HG02870 (cell line): ENCODE data around the gene F8.
A peak's percentile ranks its signal among the peaks of the same experiment; 100 is the strongest.
"Not testable (repeated sequence)": the region's sequence is repeated elsewhere in the genome, so short reads cannot be mapped to it uniquely, and the experiment has no call there.

Experiments
- ATAC-seq: cut with Tn5 transposase; IDR thresholded peaks from one replicate; pipeline ENCODE4 v1.9.1; 2021; ENCODE audit warnings: mild to moderate bottlenecking, moderate library complexity; ENCODE audit not compliant: unreplicated experiment

The F8 gene

DNA sequence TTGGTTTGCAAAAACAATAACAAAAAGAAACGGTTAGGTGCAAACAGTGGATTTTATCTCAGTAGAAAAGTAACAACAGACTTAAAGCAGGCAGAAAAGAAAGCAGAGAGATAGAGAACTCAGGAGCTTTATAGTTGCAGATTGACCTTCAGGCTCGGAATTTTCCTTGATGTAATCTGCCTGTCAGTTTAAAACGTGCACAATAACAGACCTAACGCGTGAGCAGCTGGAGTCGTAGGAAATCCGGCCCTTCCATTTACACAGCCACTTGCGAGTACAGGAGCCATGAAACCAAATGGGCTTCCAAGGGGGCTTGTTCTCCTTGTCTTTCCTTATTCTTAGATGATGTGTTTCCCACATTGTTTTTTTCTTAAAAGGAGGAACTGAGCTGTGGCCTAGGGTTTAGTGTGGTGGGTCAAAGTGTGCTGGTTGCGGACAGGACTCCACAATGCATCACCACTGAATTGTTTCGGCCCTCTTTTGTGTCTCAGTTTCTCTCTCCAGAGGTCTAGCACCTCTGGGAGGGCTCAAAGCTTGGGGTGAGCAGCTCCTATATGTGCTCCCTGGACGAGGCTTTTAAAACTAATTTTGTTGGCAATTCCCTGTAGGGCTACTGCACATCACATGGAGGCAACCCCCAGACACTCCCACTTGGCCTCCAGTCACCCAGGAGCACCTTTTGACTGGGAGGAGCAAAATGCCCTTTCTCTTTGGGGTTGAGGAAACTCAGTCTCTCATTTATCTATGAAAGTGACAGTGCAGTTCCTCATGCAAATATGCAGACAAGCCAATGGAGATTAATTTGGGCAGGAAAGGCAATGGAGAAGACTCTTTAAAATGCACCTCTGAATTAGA, 203.4 kb downstream of the F8 start:
- no peak for ATAC-seq

DNA sequence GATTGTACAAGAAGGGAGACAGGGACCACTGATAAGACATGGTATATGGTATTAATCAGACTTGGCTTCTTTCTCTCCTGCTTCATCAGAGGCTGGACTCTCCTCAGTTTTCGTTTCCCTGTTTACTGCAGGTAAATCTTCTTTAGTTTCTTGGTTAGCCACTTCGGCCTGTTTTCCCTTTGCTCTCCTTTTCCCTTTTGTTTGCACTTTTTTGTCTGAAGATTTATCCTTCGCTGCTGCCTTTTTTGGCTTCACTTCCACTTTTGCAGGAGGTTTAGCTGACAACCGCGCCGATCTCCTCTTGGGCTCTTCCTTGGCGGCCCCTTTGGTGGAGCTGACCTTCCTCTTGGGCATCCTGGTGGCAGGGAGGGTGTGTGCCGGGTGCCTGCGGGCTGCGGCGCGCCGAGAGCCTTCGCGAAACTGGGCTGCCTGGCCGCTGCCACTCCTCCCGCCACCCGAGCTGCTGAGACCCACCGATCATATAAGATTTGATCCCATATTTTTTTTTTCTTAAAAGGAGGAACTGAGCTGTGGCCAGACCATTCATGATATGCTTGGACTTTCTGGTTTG, 205.4 kb downstream of the F8 start:
- not testable (repeated sequence) for ATAC-seq

DNA sequence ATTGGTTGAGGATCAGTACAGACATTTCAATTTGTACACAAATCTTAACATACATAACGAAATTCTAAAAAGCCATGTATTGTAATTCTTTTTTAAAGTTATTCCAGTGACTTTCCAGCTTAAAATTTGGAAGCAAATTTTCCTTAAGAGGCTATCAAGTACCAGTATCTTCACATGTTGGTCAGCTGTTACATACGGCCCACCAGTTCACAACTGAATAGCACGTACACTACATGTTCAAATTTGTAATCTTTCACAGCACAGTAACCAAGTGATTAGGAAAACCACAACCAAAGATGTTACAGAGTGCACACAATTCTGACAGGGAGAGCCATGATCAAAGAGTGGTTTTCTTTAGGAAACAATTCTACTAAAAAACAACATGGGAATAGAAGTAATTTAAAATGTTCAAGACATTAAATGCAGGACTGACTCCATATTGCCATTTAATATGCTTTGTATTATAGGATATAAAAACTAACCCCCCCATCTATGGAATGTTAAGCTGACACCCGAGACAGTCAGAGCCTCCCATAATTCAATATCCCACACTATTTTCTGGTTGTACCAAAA, 206.1 kb downstream of the F8 start:
- ATAC-seq: not testable (repeated sequence)

DNA sequence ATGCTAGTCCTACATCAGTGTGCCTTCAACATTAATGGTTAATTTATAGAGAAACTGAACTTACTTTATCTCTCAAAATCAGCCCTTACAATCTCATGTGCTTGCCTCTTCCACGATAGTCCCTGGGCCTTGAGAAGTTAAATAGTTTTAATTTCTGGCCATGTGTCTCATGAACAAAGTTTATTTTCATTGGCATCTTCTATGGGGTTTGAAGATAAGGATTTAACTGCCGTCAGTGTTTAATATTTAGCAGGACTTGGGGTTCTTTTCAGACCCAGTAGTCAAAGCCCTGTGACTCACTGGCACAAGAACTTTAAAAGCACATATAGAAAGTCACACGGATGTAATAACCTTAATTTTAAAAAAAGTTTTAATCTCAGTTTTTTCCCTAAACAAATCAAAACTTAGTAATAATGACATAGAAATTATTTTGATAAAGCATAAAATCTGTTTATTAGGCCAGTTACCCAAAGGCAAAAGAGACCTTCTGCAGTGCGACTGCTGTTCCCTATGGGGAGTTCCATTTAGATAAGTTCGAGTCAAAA, 207.2 kb downstream of the F8 start:
- no peak for ATAC-seq

DNA sequence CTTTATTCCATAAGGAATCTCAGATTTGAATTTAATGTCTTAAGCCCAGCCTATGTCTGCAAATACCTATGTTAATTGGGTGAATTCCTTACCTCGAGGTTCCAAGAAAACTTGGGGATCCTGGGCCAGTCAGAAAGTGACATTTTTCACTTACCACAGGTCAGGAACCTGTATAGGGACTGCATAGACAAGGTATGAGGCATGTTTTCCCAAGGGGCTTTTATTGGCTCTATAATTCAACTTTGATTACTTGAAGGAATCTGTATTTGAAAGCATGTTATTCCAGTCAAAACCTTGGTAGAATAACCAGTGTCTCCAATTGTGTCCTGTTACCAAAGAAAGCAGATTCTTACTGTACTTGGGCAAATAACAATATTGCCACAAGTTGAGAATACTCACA, 208.7 kb downstream of the F8 start:
- no peak for ATAC-seq

DNA sequence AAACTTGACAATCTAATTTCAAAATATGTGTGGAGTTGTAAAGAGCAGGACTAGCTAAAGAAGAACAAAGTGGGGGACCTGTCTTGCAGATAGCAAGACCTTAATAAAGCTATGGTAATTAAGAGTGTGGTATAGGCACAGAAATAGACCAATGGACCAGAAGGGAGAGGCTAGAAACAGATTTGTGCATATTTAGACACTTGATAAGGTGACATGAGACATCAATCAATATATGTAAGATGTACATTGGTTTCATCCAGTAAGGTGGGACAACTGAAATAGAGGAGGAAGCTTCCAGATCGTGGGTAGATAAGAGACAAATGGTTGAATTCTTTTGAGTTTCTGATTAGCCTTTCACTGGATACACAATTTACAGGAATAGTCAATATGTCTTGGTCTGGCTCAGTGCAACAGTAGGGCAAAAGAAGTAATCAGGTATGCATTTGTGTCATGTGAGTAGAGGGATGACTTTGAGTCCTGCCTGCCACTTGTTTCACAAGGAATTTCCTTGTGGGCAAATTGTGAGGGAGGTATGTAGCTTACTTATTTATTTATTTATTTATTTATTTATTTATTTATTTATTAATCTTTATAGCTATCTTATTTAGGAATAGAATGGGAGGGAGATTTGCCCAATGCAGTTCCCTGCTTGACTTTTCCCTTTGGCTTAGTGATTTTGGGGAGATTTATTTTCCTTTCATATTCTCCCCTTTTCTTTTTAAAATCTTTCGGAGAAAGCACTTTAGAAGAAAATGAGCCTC, 210.0 kb downstream of the F8 start:
- no peak for ATAC-seq

DNA sequence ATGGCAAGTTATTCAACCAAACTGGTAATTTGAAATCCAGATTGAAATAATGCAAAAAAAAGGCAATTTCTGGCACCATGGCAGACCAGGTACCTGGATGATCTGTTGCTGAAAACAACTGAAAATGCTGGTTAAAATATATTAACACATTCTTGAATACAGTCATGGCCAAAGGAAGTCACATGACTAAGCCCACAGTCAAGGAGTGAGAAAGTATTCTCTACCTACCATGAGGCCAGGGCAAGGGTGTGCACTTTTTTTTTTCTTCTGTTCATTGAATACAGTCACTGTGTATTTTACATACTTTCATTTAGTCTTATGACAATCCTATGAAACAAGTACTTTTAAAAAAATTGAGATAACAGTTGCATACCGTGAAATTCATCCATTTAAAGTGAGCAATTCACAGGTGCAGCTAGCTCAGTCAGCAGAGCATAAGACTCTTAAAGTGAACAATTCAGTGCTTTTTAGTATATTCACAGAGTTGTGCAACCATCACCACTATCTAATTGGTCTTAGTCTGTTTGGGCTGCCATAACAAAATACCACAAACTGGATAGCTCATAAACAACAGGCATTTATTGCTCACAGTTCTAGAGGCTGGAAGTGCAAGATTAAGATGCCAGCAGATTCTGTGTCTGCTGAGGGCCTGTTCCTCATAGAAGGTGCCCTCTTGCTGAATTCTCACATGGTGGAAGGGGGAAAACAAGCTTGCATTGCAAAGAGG, 212.4 kb downstream of the F8 start:
- ATAC-seq: no peak

DNA sequence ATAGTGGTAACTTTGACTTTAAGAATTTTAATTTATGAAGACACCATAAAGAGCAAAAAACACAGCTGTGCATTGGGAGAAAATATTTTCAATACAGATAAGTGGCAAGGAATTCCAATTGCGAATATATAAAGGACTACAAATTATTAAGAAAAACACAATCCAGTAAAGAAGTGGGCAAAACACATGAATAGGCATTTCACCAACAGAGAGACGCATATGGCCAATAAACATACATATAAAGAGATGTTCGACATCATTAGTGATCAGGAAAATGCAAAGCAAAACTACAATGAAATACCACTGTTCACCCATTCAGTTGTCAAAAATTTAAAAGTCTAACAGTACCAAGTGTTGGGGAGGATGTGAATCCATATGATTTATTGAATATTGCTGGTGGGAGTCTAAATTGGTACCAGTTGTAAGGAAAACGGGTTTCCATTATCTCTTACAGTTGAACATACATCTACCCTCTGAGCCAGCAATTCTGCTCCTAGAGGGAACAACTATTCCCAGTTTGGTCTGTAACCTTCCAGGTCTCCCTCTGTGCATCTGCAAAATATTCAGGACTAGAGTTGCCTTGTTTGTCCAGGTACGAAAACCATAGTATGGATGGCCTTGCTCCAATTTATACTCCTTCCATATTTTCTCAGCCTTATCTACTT, 215.6 kb downstream of the F8 start:
- ATAC-seq: no peak

DNA sequence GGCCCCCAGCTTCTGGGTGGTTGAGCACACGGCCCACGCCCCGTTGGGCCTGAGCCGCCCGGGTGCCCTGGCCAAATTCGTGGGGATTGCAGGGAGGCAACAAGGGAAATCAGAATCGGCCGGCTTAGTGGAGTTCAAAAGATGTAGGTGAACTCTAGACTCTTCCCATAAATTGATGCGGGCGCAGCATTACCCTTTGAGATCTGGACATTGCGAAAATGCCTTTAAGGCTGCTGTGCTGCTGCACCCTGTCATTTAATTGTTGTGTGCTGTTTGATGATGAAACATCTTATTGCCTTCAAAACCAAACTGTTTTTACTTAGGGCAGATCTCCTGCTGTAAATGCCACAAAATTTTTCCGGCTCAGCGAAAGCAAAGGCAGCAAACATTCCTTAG, 216.8 kb downstream of the F8 start:
- peak; percentile 10 for ATAC-seq

DNA sequence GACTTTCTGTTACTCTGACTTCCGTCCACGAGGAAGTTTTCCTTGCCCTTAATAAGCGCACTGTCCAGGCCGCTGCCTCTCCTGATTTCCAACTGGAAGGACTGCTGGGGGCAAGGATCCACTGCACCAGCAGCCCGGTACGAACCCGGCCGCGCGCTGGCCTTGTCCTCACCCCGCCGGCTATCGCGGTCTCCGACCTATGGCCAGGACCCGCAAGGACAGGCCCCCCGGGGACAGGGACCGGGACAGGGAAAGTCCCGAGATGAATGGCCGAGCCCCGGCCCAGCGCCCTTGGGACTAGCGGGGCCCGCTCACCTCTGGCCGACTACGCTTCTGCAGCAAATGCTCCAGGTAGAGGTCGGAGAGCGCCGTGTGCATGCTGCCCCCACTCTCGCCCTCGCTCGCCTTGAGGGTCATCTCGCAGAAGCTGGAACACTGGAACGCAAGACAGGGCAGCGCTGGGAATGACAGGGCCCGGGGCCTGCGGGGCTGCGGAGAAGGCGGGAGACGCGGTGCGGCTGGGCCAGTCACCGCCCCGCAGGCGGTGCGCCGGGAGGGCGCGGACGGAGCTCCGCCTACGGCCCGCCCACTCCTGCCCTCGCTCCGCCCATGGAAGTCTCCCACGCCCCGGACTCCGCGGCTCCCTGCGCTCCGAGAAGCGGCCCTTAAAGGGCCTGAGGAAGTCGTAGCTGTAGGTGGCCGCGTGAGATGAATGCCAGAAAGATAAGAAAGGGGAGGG, 217.4 kb downstream of the F8 start, which contains the start of gene MPP1:
Gene MPP1 (minus strand): TSS at position 529 of the 739 bp plus-strand sequence. CDS start 112 bp downstream, at position 417.
- ATAC-seq: peak; percentile 82

DNA sequence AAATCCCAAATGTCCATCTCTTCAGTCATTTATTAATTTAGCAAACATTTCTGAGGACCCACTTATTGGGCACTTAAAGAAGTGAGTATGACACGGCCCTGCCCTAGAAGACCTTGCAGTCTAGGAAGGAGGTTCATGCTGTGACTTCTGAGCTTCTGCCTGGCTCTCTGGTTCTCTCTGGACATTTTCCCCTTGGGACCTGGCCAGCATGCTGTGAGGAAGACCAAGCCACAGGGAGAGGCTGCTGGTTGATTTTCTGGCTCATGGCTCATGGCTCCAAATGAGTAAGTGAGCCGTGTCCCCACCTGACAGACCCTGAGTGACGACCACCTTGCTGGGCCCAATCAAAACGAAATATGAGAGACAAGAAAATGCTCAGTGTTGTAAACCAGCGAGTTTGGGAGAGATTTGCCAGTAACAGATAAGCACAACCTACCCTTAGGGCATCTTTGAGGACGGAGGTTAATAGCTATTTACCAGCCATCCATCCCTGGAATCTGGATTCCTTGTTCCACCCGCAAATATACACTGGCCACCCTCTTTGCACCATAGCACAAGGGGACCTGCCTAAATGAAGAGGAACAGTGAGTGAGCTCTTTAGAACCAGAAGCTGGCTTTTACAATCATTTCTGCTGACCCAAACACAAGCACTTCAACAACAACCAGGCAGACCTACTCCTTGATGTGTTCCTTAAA, 218.1 kb downstream of the F8 start:
- no peak for ATAC-seq

DNA sequence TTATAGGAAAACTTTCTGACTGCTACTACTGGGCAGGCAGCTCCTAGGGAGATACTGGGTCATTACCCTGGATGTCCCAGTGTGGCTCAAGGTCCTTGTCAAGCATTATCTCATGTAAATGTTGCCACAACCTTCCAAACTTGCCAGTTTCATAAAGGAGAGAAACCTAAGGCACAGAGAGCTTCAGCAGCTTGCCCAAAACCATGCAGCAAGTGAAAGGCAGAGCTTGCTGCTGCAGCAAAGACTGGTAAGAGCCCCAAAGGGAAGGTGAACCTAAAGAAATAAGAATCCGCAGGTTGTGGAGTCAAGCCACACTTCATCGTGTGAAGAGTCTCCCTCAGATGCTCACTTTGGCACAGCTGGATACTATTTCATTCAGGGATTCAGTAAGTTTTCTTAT, 219.6 kb downstream of the F8 start:
- ATAC-seq: no peak

DNA sequence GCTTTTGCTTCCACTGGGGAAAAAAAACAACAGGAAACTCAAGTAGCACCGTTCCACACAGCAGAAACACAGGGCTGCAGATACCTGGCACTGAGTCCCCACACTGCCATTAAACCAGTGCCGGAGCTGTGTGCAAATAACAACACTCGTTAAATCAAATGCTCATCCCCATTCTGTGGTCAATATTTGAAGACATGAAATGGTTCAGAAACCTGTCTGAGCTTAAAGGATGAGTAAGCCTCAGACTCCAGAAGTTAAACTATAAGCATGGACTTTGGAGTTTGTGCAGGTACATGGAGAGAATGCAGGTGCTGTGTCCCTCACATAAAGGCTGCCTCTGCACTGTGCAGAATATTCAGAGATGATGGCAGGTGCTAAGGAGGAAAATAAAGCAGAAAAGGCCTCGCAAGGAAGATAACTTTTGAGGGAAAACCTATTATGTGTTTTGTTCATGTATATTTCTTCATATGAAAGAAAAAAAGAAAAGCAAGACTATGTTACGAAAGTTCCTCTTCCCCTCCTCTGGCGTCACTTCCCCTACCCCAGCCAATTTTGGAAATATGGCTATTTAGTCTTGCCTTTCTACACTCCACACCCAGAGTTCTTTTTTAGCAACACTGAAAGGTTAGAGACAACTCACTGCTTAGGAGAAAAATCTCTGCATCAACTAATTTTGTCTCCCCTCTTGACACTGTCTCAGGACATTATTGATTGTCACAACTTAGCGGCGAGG, 221.9 kb downstream of the F8 start:
- no peak for ATAC-seq

DNA sequence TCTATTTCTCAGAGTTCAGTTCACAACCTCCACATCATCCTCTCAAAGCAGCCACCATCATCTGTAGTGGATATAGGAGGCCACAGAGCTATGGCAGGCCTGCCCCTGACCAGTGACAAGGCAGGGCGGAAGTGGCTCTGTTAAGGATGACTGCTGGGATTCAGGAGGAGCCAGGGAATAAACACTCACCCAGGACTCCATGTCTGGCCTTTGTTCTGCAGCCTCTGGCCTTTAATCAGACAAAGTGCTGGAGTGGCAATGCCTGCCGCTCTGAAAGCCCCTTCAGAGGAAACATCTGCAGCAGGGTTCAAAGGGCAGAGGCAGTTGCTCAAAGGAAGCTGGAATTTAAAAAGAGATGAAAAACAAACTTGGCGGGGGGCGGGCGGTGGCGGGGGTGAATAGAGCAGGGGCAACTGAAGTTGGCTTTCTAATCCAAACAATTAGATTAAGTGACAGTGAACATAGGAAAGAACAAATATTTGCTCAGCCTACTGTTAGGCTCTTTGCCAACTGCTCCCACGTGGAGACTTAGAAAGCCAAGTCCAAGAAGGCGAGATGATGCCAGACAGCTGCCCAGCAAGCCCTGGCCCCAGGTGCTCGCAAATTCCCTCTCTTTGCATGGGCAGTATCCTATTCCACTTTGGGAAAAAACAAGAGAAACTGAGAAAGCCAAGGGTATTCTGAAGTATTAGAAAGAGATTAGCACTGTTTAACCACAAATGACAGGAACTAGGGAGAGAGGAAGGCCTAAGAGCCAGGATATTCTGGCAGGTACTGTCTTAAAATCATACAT, 222.8 kb downstream of the F8 start:
- ATAC-seq: no peak

DNA sequence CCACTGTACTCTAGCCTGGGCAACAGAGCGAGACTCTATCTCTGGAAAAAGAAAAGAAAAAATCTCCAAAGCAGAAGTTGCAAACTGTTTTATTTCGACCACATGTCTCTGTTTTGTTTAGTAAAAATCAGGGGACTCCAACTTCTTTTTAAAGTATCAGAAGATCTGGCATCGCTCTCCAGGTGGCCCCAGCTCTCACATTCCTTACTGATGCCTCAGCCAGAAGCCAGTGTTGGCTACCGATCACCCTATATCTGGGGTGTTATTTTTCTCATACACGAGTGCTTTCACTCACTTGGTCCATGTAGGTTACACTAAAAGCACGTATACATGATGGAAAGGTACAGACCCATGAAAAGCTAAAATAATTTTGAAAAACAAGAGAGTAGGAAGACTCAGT, 225.5 kb downstream of the F8 start:
- no peak for ATAC-seq

DNA sequence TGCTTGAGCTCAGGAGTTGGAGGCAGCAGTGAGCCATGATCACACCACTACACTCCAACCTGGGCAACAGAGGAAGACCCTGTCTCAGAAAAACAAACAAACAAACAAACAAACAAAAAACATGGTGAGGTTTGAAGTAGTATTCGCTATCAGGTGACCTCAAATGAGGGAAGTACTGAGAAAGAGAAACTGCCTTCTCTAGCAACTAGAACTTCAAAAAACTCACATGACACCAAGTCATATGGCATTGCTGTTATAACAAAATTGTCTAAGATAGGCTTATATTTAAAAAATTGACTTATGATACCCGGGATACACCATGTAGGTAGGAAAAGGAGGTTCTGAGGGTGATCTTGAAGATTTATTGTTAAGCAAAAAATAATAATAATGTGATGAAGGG, 227.5 kb downstream of the F8 start:
- no peak for ATAC-seq

DNA sequence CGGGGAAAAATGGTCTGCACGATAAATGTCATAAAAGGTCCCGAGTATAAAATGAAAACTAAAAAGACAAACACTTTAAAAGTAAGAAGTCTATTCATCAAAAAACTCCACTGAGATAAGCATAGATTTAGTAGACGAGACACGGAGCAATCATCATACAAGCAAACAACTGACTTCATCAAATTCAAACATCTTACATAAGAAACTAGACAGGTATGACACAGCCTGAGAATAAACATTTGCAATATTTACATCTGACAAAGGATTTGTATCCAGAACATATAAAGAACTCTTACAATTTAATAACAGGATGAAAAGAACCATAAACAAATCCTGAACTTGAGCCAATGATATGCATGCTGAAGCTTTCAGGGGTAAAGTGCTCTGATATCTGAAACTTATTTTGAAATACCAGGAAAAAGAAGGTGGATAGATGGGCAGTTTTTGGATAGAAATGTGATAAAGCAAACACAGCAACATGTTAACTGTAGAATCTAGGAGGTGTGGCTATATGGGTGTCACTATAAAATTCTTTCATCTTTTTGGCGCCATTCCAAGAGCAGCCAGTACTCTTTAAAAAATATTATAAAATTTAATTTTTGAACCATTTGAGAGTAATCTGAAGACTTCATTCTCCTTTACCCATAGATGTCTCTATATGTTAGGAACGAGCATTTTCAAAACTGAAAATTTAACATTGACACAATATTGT, 229.3 kb downstream of the F8 start:
- no peak for ATAC-seq
